SW 1271 (cell line): ENCODE measurements around the gene ATG4D.

Experiments
- DNase-seq, 2 experiments: peaks; one replicate each; lab custom pipeline; 2025; lab: John Stamatoyannopoulos, UW

The ATG4D gene

DNA sequence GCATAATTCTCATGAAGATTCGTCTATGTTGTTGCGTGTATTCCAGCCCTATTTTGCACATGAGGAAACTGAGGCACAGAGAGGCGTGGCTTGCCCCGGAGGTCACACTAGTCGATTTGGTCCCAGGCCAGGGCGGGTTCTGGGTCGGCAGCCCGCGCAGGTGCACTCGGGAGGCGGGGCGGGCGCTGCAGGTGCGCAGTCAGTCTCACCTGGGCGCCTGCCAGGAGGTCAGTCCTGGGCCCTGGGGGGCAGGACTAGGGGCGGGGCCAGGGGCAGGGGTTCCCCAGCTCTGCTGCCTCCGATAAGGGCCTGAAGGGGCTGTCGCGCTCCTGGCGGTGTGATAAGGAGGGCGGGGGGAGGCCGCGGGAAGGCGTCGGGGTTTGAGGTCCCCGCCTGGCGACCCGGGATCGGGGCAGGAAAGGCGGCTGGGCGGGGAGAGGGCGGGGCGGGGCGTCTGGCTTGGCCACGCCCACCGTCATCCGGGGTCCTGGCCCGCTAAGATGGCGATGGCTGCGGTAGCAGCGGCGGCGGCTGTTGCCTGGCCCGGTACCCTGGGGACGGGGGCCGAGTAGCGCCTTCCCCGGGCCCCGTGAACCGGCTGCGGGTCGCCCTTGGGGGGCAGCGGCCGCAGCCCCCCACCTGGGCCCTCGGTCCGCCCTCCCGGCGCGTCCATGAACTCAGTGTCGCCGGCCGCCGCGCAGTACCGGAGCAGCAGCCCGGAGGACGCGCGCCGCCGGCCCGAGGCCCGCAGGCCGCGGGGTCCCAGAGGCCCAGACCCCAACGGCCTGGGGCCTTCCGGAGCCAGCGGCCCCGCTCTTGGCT, at the start of gene ATG4D:
Gene ATG4D (plus strand): TSS at position 485 of the 822 bp plus-strand sequence. CDS start 187 bp downstream, at position 672.
- DNase-seq: peak in 1 of 2 experiments; percentile 32

DNA sequence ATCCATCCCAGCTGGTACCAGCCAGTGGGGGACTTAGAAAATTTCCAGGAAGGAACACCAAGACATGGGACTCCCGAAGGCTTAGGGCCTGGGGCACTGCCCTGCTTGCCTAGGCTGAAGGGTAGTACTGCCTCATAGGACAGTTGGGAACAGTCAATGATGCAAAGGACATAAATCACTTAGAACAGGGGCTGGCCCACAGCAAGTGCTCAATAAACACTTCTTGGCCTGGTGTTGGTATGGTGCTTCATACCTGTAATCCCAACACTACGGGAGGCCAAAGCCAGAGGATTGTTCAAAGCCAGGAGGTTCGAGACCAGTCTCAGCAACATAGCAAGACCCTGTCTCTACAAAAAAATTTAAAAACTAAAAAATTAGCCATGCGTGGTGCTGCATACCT, 46.3 kb upstream of the ATG4D start:
- DNase-seq: no peak

DNA sequence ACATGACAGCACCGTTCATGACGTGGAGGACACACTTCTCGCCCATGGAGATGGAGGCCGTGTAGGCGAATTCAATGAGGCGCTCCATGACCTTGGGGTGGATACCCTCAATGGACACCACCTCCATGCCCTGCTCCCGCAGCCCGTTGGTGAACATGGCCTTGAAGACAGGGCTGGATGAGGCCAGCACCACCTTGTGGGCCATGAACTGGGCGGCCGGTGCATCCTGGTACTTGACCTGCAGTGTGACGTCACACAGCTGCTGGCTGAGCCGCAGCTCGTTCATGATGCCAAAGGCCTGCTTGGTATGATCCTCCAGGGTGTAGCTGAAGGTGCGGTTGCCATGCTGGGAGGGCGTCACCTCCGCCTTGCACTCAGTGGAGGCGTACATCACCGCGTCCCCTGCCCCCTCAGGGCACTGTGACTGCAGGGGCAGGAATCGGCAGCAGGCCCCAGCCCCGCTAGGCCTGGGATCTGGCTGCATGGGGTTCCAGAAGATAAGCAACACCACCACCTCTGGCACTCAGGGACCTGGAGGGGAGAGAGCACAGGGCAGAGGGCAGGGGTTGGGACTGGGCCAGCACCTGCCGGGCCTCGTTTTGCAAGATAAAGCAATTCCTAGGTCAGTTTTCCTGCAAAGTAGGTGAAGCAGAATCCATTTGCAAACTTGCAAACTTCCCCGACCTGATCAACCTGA, 44.0 kb upstream of the ATG4D start:
- DNase-seq: no peak

DNA sequence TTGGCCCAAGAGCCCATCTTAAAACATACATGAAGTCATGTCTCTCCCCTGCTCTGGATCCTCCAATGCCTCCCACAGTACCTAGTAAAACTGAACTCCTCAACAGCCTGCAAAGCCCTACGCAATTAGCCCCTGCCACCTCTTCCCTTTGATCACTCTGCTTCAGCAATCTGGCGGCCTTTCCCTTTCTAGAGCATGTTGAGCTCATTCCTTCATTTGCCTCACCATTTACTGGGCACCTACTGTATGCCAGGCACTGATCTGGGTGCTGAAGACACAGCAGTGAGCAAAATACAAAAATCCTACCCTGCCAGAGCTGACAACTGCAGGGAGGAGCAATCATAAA, 43.5 kb upstream of the ATG4D start:
- DNase-seq: no peak

DNA sequence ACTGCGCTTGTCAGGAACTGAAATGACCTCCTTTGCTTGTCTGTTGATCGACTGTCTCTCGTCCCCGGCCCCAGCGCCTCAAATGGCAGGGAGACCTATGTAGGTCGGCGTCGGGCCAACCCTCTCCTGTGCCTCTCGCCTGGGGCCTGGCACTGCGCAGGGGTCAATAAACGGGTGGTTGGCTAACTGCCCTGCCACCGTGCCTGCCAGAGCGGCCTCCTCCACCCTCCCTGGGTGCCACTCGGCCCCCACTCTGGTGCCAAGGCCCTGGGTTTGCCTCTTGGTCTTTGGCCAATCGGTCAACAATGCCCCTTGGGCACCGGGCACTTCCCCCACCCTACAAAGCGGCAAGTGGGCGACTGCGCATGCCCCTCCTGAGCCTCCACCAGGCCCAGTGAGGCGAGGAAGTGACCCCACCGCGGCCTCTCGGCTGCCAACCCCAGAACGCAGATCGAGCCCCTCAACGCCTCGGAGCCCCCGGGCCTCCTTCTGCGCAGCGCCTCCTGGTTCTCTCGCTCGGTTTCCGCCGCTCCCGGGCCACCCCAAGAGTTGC, 41.7 kb upstream of the ATG4D start:
- DNase-seq: peak in 1 of 2 experiments; percentile 73

DNA sequence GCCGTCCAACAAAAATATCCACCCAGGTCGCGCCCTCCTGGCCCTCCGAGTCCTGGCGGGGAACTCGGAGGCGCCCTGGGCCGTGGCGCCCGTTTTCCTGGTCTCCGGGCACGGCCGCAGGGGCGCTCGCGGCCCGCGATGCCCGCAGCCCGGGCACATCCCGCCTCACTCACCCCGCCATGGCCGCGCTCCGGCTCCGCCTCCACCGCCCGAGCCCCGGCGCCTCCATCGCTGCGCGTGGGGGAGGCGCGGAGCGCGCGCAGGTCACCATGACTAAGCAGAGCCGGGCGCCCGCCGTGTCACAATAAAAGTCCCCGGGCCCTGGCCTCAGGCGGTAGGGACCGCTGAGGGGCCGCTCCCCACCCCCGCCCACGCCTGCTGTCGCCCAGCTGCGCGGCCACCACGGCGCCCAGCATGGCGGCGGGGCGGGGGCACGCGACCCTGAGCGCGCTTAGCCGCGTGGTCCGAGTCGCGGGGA, 41.1 kb upstream of the ATG4D start:
- peak; percentile 56 to 88 for DNase-seq

DNA sequence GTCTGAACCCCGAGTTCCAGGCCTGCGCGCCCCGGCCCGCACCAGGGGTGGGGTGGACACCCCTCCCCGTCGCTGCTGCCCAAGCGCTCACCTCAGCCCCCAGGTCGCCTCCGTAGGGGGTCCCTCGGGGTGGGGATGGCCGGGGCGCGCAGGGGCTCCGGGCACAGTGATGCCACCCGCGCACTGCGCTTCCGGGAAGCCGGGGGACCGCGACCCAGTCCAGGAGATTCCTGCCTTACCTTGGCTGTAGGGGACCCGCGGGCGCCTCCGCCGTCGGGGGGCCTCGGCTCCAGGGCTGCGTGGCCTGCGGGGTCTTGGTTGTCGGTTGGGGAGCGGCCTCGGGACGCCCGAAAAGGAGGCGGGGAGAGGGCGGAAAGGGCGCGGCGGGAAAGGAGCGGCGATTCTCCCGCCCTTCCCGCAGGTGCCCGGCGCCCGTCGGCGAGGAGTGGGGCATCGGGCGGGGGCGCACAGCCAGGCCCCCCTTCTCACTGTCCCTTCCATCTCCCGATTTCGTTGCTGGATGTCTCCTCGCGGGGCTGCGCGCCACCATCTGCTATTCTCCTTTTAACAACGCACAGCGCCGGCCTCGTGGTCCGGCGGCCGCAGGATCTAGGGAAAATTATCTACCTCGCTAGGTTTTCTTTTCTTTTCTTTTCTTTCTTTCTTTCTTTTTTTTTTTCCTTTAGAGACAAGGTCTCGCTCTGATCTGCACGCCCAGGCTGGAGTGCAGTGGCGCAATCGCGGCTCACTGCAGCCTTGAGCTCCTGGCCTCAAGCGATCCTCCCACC, 40.5 kb upstream of the ATG4D start, which contains the start of gene KEAP1:
Gene KEAP1 (minus strand): TSS at position 355 of the 788 bp plus-strand sequence. CDS start 3,323 bp downstream, outside the sequence.
- peak in 1 of 2 experiments; percentile 52 for DNase-seq

DNA sequence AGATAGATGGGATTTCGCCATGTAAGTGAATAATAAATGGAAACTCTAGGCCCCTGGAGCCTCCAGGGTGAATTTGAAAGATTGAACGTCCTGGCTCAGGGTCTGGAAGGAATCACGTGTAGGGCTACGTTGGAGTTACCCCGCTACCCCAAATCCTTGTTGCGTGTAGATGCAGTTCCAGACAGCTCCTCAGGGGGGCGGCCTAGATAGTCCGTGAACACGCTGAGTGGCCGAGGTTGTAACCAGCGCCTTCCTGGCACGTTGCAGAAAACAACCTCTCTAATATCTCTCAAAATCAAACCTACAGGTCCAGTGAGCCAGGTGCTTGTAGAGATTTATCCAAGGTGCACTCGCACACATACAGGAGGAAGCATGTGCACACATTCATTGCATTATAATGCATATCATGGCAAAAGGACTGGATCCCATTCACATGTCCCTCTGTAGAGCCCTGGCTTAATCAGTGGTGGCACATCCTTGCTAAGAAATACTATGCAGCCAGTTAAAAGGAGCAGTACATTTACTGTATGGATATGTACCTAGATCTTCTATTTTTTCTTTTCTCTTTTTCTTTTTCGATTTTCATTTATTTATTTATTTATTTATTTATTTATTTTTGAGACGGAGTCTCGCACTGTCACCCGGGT, 38.0 kb upstream of the ATG4D start:
- peak; percentile 35 to 62 for DNase-seq

DNA sequence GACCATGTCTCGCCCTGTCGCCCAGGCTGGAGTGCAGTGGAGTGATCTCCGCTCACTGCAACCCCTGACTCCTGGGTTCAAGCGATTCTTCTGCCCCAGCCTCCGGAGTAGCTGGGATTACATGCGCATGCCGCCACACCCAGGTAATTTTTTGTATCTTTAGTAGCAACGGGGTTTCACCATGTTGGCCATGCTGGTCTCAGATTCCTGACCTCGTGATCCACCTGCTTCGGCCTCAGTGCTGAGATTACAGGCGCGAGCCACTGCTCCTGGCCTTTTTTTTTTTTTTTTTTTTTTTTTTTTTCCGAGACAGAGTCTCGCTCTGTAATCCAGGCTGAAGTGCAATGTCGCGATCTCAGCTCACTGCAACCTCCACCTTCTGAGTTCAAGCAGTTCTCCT, 35.7 kb upstream of the ATG4D start:
- no peak for DNase-seq

DNA sequence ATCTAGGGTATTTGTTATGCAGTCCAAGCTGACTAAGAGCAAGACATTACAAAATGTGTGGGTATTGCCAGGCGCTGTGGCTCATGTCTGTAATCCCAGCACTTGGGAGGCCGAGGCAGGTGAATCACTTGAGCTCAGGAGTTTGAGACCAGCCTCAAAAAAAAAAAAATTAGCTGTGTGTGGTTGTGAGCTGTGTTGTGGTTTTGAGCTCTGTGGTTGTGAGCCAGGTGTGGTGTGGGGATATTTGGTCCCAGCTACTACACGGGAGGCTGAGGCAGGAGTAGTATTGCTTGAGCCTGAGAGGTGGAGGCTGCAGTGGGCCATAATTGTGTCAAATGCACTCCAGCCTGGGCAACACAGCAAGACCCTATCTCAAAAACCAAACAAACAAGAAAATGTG, 35.0 kb upstream of the ATG4D start:
- no peak for DNase-seq

DNA sequence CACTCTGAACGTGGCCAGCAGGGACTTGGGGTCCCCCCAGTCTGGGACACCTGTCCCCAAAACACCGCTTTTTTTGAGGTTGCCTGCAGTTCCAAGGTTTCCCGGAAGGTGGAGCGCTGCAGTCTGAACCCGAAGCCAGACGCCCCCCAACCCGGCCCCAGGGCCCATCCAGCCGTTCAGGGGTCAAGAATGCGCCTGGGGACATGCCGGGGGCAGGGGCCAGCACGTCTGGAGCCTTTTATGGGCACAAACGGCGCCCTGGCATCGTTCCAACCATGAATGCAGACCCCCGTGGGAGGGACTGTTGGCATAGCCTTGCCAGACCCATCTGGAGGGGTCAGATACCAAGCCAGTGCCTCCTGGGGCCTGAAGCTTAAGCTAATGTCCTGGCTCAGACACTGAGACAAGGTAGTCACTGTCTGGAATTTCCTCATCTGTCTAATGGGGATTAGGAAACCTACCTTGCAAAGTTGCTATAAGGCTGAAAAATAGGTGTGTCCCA, 33.4 kb upstream of the ATG4D start:
- no peak for DNase-seq

DNA sequence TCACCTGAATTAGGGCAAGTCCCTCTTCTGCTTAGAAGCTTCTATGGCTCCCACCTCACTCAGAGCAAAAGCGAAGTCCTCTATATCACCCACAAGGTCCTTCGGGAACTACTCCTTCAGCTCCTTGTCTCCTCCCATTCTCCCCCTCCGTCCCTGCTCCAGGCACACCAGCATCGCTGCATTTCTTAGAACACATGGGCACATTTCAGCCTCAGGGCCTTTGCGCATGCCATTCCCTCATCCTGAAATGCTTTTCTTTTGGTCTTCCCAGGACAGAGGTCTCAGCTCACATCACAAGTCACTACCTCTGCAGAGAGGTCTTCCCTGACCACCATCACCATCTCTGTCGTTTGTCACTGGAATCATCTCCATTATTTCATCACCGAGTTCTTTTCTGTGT, 30.5 kb upstream of the ATG4D start:
- no peak for DNase-seq

DNA sequence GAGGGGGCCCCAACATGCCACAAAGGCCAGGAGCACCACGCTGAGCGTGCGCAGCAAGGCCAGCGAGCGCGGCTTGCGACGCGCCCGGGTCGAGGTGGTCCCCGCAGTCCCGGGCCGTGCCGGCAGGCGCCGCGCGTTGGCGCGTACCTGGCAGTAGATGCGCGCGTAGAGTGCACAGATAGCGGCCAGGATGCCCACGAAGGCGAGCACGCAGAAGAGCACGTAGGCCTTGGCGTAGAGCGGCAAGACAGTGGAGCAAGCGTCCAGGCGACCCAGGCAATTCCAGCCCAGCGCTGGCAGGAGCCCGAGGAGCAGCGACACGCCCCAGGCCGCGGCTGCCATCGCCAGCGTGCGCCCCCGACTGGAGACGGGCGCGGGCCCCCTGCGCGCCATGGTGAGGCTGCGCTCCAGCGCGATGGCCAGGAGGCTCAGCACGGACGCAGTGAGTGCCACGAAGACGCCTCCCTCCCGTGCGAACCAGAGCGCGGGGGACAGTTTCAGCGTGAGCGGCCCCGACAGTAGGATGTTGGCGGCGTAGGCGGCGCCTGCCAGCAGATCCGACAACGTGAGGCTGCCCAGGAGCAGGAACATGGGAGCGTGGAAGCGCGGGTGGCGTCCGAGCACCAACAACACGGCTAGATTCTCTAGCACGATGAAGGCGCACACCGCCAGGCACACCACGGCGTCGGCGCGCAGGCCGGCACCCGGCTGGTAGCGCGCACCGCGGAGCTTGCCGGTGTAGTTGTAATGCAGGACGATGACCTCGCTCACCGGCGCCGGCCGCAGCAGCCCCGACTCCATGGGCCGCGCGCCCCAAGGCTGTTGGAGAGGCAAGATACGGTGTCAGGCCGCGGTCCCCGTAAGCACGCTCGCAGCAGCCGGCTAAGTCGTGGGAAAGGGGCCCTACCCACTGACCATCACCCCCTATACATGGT, 29.2 kb upstream of the ATG4D start:
- DNase-seq: no peak

DNA sequence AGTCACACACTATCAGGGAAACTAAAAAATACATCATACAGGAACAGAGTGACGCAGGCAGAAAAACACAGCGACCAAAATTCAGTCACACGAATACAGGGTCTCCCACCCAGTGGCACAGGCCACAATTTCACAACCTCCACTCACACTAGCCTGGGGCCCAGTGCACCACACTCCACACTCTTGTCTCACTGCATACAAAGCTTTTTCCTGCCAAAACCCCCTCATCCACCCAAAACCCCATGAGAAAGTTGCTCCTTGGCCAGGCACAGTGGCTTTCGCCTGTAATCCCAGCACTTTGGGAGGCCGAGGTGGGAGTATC, 27.7 kb upstream of the ATG4D start:
- no peak for DNase-seq

DNA sequence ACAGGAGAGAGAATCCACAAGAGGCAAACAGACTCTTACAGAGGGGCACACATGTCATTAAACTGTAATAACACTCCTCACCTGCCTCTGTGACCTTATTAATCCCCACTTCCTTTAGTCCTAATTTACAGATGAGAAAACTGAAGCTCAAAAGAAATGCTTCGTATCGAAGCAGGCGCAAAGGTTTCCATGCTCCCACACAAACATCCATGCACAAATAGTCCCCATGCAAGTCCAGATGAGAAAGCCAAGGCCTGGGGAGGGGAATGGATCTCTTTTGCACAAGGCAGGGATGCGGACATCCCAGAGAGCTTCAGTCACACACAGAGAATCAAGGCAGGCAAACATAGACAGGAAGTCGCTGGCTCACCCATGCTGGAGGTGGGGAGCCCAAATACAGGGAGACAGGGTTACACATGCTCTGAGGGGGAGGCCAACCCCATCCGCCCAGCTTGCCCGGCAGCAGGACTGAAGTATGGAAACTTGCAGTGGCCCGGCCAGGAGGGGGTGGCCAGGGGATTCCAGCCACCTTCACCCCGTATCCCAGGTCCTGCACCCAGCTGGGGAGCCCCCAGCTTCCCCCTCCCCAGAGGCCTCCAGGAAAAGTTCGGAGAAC, 26.9 kb upstream of the ATG4D start:
- DNase-seq: peak; percentile 14 to 32

DNA sequence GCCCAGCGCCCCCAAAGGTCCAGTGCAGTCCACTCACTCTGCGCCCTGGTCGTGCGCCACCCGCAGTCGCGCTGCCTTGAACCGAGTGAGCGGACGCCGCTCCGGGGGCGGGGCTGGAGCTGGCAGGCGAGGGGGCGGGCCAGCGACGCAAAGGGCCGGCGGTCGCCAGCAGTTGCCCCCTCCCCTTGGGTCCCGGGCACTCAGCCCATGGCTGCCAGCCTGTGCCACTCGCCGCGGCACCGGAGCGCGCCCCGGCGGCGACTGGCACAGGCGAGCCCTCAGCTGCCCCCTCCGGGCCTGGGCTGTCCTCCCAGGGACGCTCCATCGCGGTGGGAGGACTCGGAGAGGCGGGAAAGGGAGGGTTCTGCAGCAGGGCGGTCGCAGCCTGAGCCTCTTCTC, 26.3 kb upstream of the ATG4D start, which contains the start of gene S1PR5:
Gene S1PR5 (minus strand): TSS at position 87 of the 399 bp plus-strand sequence. CDS start 2,436 bp downstream, outside the sequence.
- DNase-seq: peak; percentile 65 to 72

DNA sequence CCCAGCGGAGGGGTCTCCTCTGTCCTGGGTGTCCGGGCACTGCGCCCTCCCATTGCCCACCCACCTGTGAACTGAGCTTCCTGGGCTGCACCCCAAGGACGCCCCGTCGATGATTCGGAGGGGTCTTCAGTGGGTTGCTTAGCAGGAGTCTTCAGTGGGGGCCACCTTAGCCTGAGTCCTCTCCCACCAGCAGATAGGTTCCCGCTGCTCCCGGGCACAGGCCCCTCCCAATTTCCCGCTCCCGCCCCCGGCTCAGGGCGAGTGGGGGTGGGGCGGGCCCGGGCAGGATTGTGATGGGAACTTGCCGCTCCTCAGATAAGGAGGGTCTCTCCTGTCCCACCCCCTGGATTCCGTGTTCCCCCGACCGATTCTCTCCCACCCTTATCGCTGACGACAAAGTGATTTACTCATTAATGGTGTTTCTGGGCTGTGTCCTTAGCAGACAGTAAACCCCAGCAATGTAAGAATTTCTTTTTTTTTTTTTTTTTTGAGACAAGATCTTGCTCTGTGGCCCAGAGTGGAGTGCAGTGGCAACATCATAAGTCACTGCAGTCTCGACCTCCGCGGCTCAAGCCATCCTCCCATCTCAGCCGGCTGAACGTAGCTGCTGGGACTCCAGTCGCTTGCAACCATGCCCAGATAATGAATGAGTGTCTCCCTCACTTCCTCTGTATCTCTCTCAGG, 25.8 kb upstream of the ATG4D start:
- peak; percentile 65 to 72 for DNase-seq

DNA sequence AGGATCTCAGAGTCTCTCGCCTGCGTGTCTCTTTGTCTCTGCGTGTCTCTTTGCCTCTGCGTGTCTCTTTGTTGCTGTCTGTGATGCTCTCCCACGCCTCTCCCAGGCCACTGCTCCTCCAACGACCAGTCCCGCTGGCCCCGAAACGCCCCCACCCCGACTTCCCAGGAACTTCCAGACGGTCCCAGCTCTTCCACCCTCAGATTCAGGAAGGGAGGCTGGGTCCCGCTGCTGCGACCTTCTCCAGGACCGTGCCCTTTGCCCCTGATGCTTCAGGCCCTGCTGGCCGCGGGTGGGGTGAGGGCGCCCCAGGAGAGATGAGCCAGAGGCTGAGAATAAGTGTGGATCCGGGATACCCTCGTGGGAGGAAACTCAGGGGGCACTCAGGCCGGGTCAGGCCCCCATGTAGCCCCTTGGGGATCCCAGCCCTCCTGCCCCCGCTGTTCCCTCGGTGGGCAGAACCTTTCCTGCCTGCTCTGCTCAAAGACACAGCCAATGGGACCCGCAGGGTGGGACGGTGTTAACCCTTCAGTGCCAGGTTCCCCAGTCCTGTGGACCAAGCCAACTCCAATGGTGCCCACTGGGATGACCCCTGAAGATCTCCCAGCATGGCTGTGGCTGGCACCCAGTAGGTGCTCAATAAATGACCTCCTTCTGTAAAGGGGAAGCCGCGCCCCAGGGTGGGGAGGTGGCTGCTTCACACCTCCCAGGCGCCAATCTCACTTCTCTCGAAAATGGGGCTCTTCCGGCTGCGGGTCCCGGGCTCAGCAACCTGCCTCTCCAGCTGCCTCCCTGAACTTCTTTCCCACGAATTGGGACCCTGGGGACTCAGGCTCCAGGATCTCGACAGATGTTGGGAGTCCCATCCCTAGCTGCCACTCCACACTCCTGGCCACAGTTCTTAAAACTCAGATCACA, 25.0 kb upstream of the ATG4D start:
- no peak for DNase-seq
